ENCODE results near the gene ALDH1L1. TPM values are rescaled to one million over a fixed set of nuclear protein-coding genes. Genes with fewer than 3 reads are reported as not detected.

ALDH1L1 gene
- total RNA-seq, 1 donor from 2014 or later = not detected

GRCh38 chr3:126113733-126114442, 66.5 kb downstream of the ALDH1L1 start:
- no peak overlapping the region for H3K27ac Mint-ChIP-seq (ENCODE audit: unreplicated experiment)
- peaks cover 6% of the 10 kb centered on the region for H3K27me3 Mint-ChIP-seq (ENCODE audit: unreplicated experiment)
- H3K4me1 Mint-ChIP-seq (ENCODE audit: unreplicated experiment) = no peaks in the 10 kb centered on the region
- no peaks in the 10 kb centered on the region for H3K9me3 Mint-ChIP-seq (ENCODE audit: unreplicated experiment)
- no peak overlapping the region for H3K4me3 Mint-ChIP-seq (ENCODE audit: unreplicated experiment)
- no peaks in the 10 kb centered on the region for H3K36me3 Mint-ChIP-seq (ENCODE audit: low read depth, unreplicated experiment)
- TF ChIP-seq CTCF (IDR thresholded peaks at IDR 0.05; ENCODE audit: unreplicated experiment) = peak; percentile 53
- peak; percentile 42 for DNase-seq (ENCODE audit: low spot score)

GRCh38 chr3:126113238-126113555, 67.2 kb downstream of the ALDH1L1 start:
- H3K27ac Mint-ChIP-seq (ENCODE audit: unreplicated experiment) = no peak overlapping the region
- no peak overlapping the region for H3K4me3 Mint-ChIP-seq (ENCODE audit: unreplicated experiment)
- no peaks in the 10 kb centered on the region for H3K36me3 Mint-ChIP-seq (ENCODE audit: low read depth, unreplicated experiment)
- H3K27me3 Mint-ChIP-seq (ENCODE audit: unreplicated experiment) = peaks cover 9% of the 10 kb centered on the region
- no peak for TF ChIP-seq CTCF (IDR thresholded peaks at IDR 0.05; ENCODE audit: unreplicated experiment)
- no peaks in the 10 kb centered on the region for H3K9me3 Mint-ChIP-seq (ENCODE audit: unreplicated experiment)
- no peak for DNase-seq (ENCODE audit: low spot score)
- H3K4me1 Mint-ChIP-seq (ENCODE audit: unreplicated experiment) = no peaks in the 10 kb centered on the region

GRCh38 chr3:126112531-126113237, 67.7 kb downstream of the ALDH1L1 start:
- H3K9me3 Mint-ChIP-seq (ENCODE audit: unreplicated experiment) = no peaks in the 10 kb centered on the region
- no peak for DNase-seq (ENCODE audit: low spot score)
- no peak for TF ChIP-seq CTCF (IDR thresholded peaks at IDR 0.05; ENCODE audit: unreplicated experiment)
- H3K27ac Mint-ChIP-seq (ENCODE audit: unreplicated experiment) = no peak overlapping the region
- H3K36me3 Mint-ChIP-seq (ENCODE audit: low read depth, unreplicated experiment) = no peaks in the 10 kb centered on the region
- H3K4me1 Mint-ChIP-seq (ENCODE audit: unreplicated experiment) = no peaks in the 10 kb centered on the region
- H3K27me3 Mint-ChIP-seq (ENCODE audit: unreplicated experiment) = peaks cover 12% of the 10 kb centered on the region
- H3K4me3 Mint-ChIP-seq (ENCODE audit: unreplicated experiment) = no peak overlapping the region

- Mint-ChIP-seq H3K36me3 (ENCODE audit: low read depth, unreplicated experiment) (no peaks in the 10 kb centered on the region), H3K27ac (ENCODE audit: unreplicated experiment) (no peak overlapping the region), H3K27me3 (ENCODE audit: unreplicated experiment) (peaks cover 12% of the 10 kb centered on the region), H3K4me1 (ENCODE audit: unreplicated experiment) (no peaks in the 10 kb centered on the region), H3K4me3 (ENCODE audit: unreplicated experiment) (no peak overlapping the region), H3K9me3 (ENCODE audit: unreplicated experiment) (no peaks in the 10 kb centered on the region)
- DNase-seq (ENCODE audit: low spot score) = no peak
- TF ChIP-seq CTCF (IDR thresholded peaks at IDR 0.05; ENCODE audit: unreplicated experiment) = no peak
These were observed 68.6 kb downstream of the ALDH1L1 start for GRCh38 chr3:126111566-126112475.

Measured in endothelial cell (in vitro differentiated cells).